ENCODE results near the gene ZIC4.
A peak's percentile ranks its signal among the peaks of the same experiment; 100 is the strongest.

Gene ZIC4

DNA sequence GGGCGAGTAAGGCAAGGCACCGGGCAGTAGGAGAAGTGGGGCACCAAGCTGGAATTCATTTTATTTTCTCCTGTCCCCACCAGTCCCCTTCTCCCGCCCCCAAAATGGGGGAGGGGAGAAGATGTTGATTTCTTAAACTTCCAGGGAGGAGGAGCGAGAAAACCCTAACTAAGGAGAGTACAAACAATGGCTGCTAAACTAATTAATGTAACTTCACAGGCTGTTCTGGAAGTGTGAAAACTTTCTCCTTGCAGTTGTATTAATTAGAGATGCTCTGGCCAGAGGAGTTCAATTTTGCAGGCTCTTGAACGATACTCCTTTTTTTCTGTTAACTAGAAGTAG is 11.5 kb downstream of the ZIC4 start:
- in situ Hi-C loops (cut with MboI; ENCODE audit: low pct_unique_long_range_greater_than_20kb, low sequenced_read_pairs) = no loop called here
- no peak for DNase-seq

DNA sequence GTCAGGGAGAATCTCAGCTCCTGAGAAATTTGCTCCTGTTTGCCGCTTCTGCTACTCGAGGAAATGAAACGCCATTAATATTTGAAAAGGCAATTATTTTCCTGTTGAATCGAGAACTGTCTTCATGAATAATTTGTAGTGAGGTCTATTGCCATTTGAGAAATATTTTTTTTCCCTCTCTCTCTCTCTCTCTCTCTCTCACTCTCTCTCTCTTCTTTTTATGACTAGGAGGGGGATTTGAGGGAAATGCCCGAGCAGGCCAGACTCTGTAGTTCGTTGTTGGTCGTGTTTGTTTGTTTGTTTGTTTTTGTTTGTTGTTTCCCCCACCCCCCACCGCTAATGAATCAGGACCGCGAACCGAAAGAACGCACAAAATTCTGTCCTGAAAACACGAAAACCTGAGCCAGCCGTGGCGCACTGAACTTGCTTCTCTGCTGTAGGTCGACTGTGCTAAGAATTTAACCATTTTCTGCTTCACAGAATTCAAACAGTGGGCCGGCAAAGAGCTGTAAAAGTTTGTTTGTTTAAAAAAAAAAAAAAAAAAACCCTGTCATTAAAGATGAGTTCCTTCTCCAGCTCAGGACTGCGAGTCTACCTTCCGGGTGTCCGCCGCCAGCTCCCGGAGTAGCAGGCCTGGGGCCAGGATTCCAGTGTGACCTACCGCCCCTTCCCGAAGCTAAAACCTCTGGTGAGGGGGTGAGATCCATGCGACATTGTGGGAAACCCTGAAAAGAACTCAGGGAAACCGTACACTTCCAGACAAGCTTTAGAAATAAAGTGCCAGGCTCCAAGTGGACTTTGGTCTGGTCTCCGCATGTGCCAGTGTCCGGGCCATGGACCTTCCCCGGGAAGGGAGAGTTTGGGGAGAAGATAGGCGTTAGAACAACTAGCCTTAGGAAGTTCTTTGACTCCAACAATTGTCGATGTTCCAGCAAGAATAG is 12.1 kb downstream of the ZIC4 start:
- in situ Hi-C loops (cut with MboI; ENCODE audit: low pct_unique_long_range_greater_than_20kb, low sequenced_read_pairs) = no loop called here

DNA sequence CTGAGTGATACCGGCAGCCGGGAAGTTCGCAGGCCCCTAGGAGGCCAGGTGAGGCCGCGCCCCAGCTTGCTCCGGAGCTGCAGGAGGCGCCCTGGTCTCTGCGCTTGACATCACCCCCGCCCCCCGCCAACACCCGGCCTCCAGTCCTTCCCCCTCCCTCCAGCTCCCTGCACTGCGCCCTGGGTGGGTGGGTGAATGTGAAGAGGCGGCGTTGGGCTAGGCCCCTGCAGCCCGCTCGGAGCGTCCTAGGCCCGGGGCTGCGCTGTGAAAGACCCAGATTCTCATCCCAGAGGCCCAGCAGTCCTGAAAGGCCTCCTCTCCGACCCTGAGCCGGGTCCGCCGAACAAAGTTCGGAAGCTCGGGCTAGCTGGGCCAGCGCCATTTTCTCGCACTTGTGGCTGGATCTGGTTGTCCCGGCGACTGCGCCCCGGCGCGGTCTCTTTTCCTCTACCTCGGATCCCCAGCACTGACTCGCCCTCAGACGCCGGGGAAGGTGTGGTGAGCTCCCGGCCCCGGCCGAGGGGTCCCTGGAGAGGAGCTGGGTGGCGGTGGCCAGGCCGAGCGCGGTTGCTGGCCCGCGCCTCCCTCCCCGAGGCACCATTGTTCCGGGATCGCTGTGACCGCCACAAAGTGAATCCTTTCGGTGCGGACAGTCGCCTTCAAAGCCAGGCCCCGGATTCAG is 12.9 kb downstream of the ZIC4 start:
- in situ Hi-C loops (cut with MboI; ENCODE audit: low pct_unique_long_range_greater_than_20kb, low sequenced_read_pairs) = no loop called here
- no peak for DNase-seq

More for the DNA sequence above, 12.1 kb downstream of the ZIC4 start:
- DNase-seq = no peak

DNA sequence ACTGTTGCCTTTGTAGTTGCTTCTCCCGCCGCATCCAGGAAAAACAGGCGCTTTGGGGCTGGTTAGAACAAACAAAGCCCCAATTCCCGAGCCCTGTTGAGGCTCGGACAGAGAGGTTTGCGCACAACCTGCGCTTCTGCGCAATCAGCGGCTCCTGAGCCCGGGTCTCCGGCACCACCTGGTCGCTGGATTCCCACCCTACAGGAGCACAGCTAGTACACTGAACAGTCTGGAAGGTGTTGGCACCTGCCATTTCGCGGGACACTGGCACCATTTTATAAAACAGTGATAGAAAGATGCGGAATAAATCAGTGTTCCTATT is 13.8 kb downstream of the ZIC4 start:
- DNase-seq = no peak
- in situ Hi-C loops (cut with MboI; ENCODE audit: low pct_unique_long_range_greater_than_20kb, low sequenced_read_pairs) = no loop called here

DNA sequence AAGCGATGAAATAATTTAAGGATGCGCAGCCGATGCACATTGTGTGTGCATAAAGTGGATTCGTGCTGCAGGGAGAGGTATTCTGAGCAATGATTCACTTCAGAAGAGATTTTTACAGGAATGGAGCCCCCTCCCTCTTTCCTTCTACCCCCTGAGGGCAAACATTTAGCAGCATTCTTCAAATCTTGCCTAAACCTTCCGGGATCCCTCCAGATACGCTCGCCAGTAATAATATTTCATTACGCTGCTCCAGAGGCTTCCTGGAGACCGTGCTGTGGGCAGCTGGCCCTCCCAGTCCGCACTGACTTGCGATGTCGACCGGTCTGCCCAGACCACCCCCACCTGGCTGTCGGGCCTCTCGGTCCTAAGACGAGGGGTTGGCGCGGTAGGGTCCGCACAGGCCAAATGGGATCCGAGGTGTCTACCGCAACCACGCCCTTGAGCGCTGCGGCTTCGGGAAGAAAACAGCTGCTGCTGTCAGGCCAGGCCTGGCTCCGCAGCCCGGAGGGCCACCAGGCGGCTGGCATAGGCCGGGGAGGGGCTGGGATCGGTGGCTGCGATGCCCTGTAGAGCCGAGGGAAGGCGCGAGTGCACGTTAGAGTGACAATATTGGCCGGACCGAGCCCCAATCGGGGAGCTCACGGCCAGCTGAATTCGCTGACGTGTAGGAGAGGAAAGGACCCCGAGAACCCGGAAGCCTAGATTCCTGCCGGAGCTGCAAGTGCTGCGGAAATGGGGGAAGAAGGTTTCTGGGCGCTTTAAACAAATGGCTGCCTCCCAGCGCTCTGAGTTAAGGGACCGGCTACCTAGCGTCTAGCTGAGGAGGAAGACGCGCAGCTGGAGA is 14.3 kb downstream of the ZIC4 start:
- in situ Hi-C loops (cut with MboI; ENCODE audit: low pct_unique_long_range_greater_than_20kb, low sequenced_read_pairs) = no loop called here
- DNase-seq = no peak

DNA sequence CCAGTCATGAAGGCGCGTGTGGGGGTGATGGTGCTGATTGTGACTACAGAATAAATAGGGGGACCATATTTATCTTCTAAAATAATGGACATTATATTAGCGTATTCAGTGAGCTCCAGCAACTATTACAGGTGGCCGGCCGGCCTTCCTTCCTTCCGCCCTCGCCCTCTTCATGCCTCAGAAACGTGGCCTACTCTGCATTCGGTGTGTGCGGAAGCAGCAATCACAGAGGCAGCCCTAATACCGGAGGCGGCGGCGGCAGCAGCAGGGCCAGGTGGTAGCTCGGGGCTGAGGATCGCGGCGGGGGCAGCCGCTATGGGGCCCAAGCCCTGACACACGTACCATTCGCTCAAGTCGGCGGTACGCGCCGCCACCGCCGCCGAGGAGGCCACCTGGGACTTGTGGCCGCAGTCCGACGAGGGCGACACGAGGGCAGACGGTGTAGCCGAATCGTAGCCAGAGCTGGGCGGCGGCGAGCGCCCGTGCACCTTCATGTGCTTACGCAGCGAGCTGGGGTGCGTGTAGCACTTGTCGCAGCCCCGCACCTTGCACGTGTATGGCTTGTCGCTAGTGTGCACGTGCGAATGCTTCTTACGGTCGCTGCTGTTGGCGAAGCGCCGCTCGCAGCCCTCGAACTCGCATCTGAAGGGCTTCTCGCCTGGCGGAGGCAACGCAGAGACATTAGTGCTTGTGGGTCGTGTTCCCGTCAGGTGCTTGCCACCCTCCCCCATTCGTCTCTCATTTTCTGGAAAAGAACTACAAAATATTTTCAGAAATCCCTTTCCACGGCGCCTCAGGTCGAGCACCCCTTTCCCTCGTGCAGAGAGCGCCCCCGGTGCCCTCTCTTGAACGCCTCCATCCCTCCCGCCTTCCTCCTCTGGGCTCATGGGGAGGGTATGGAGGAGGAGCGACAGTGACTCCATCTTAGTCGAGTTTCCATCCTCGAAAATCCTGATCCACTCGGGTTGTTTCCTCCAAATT is 15.5 kb downstream of the ZIC4 start:
- in situ Hi-C loops (cut with MboI; ENCODE audit: low pct_unique_long_range_greater_than_20kb, low sequenced_read_pairs) = no loop called here
- no peak for DNase-seq

DNA sequence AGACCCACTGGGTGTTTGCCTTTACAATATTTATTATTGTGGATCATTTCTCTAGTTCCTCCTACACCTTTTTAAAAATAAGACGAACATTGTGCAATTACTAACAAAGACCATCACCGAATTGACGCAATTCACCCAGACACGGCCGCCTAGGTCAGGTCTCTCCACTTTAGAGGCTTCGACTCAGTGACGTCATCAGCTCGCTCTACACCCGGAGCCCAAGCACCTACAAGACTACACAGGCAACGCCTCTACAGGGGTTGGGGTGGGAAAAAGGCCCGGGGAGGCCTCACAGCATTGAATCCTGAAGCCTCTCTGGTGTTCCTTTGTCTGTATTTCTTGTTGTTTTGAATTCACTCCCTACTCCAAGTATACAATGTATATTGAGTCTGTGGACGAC is 16.6 kb downstream of the ZIC4 start:
- no peak for DNase-seq
- in situ Hi-C loops (cut with MboI; ENCODE audit: low pct_unique_long_range_greater_than_20kb, low sequenced_read_pairs) = no loop called here

DNA sequence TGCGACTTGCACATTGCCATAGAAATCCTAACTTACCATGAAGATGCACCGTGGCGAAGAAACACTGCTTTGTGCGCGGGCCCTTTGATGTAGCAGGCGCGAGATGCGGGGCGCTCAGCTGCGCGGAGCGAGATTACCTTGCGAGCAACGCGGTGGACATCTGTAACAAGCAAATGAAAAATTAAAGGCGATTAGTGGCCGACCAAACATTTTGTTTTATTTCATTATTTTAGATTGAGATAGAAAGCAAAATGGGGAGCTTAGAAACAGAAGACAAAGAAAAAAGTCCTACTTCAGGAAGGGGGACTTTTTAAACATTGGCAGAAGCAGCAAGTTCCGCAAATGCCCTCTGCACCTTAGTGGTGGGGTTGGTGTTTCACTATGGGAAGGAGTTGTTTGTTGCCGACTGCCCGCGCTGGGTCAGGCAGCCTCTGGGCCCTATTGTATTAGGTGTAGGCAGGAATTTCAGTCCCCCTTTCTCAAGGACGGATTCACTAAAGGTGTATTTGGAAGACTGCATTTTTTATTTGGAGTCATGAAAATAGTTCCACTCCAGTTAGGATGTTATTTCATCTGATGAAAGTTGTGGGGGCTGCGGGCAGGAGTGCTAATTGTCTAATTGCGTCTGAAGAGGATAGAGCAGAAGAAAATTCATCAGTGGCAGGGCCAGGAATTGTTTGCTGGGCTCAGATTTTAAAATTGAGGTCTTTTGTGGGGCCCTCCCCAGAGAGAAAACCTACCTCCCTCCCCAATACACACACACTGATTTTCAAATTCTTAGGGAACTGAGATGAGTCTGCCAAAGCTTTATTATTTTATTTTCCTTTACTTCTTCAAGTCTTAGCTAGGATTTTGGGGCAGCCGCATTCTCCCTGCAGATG is 17.4 kb downstream of the ZIC4 start:
- in situ Hi-C loops (cut with MboI; ENCODE audit: low pct_unique_long_range_greater_than_20kb, low sequenced_read_pairs) = no loop called here

DNA sequence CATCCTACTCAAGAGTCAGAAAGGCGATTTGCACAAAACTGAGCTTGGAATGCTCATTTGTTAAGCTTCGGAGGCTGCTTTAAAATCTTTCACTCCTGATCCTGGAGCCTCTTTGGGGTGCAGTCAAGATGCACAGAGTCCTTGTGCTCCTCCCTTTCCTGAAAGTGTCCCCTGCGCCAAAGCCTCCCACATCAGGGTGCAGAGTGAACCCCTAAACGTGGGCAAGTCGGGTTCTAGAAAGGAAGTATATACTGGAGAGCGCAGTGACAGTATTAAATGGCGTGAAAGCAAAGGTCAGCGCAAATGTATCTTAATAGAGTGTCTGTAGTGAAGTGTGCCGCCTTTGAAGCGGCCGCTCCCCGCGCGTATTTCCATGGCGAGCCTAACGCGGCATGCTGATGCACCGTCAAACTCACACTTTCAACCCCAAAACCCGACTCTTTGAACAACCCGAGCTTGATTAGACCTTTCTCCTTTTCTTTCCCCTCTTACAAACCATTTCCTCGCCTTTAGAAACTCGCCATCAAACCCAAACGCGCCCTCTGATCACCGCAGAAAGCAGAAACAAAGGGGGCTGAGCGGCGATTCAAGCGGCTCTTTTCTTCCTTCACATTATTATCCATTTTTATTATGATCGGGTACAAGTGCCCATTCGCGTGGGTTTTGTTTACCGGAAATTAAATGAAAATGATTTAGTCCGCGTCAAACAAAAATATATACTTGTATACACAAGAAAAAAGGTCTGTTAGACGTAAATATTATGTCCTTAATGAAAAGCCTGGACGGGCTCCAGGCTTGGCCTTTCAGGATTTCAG is 18.3 kb downstream of the ZIC4 start:
- DNase-seq = no peak
- in situ Hi-C loops (cut with MboI; ENCODE audit: low pct_unique_long_range_greater_than_20kb, low sequenced_read_pairs) = no loop called here

More for the DNA sequence above, 17.4 kb downstream of the ZIC4 start:
- DNase-seq = no peak

DNA sequence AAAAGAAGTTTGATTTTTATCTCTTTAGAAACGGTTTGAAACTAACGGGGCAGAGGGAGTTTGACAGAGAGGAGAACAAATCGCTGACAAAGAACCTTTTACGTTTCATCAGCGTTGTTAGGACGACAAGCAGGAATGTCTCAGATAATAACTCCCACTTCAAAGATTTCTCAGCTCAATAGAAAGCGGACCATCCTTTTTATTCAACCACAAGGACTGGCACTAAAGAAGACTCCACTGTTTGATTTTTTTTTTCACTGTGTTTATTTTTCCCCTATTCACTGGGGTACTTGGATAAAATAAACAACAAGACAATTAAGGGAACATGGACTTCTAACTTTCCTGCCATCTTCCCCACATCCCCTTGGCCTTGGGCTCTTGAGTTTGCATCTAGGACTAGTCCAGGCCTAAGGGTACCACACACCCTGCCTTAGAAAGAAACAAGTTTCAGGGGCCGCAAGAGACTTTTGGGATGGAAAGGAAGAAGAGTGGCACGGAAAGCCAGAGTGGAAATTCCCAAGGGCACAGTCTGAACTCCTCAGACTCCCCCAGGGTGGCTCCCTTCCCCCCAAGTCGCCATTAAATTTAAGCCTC is 19.0 kb downstream of the ZIC4 start:
- DNase-seq = no peak
- in situ Hi-C loops (cut with MboI; ENCODE audit: low pct_unique_long_range_greater_than_20kb, low sequenced_read_pairs) = no loop called here

DNA sequence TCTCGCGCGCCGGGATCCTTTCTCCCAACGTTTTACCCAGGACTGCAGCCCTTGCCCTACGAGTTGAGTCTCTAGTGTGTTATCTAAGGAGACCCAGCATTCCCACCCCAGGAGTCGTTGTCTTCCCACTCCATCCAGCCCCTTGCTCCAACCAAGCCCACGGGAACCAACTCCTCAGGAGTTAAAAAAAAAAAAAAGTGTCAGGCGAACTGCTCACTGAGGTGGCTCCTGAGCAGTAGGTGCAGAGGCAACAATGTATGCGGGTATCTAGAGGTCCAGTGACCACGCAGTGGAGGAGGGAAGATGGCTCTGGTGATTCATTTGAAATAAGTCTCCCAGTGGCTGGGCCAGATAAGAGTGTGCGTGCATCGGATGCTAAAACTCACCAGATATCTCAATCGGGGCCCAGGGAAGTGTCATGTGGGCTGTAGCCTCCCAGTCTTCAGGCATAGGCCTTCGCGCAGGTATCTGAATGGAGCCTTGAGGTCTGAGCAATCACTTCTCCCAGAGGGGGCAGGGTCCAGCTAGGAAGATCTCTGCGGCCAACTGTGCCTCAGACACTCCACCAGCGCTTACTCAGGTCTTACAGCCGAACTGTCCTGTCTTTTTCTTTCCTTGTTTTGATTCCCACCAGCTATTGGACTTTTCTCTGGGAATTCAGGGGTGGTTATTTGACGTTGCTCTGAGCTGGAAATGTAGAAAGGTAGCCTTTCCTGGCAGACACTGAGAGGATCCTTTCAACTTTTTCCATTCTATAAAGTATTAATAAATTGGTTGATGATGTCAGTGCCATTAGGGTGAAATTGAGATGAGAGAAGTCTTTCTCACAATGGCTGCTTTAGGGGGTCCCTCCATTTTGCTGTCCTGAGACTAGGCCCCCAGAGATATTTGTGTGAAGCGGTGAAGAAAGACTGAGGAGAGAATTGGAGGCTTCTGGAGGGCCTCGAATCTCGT is 21.0 kb downstream of the ZIC4 start:
- in situ Hi-C loops (cut with MboI; ENCODE audit: low pct_unique_long_range_greater_than_20kb, low sequenced_read_pairs) = no loop called here
- no peak for DNase-seq

DNA sequence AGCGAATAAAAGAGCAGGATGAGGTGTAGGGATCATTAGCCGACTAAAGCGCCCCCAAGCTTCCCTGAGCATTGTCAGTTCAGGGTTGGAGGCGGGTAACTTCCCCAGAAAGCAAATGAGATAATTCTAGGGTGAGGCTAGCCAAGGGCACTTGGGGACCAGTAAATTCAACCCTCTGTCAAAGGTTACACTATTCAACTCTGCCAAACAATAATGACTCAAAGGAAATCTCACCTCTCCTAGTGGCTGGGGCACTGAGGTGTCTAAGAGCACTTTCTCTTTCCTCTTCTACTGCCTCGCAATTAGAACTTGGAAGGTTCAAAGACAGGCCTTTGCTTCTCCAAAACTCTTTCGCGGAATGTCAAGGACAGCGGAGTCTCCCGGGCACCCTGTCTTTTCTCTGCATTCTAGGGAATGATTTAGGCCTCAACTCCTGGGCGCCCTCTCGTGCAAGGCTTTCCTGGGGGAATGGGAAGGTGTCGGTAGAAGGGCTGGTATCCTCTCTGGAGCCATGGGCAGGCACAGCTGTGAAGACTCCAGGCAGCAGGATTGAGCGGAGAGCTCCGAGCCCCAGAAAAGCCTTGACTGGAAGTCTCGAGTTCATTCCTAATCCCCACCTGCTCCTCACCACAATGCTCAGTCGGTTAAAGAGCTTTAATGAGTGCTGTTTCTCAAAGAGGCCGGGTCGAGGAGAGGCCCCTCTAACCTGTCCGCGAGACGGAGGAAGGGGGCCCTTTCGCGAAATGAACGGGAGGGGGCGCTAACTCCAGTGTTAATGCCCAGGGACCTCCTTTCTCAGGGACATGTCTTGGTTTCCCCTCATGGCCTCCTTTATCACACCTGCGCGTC is 21.9 kb downstream of the ZIC4 start:
- in situ Hi-C loops (cut with MboI; ENCODE audit: low pct_unique_long_range_greater_than_20kb, low sequenced_read_pairs) = no loop called here

DNA sequence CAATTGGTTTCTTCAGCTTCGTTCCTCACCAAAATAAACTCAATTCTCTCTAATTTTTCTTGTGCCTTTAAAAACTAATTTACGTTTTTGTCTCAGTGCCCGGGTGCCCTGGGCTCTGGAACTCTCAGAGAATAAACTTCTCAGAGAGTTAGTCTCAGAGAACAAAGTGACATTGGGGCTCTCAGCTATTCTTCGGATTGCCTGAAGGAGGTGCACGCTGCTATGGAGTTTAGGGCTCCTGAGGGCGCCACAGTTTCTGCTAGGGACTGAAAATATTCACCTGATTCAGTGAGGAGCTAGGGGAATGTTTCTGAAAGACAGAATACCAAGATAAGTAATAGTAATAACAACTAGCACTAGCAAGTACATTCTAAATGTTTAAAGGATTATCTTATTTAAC is 22.7 kb downstream of the ZIC4 start:
- in situ Hi-C loops (cut with MboI; ENCODE audit: low pct_unique_long_range_greater_than_20kb, low sequenced_read_pairs) = no loop called here
- DNase-seq = no peak

More for the DNA sequence above, 21.9 kb downstream of the ZIC4 start:
- peak; percentile 27 for DNase-seq

DNA sequence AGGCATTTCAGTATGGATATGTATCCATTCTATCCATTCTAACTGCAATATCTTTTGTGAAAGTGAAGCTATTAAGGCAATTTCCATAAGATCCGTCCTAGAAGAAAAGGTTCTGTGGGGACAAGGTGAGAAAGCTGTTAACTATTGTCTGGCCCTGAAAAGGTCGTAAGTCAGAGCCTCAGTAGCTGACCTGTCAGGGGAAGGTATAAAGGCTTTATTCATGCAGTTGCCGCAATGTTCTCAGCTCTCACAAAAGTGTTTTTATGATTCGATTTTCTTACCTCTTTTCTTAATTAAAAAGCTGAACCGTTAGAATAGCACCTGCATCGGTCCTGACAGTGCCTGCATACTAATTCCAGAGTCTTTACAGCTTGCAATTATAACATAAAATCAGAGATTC is 24.7 kb downstream of the ZIC4 start:
- in situ Hi-C loops (cut with MboI; ENCODE audit: low pct_unique_long_range_greater_than_20kb, low sequenced_read_pairs) = no loop called here
- no peak for DNase-seq

DNA sequence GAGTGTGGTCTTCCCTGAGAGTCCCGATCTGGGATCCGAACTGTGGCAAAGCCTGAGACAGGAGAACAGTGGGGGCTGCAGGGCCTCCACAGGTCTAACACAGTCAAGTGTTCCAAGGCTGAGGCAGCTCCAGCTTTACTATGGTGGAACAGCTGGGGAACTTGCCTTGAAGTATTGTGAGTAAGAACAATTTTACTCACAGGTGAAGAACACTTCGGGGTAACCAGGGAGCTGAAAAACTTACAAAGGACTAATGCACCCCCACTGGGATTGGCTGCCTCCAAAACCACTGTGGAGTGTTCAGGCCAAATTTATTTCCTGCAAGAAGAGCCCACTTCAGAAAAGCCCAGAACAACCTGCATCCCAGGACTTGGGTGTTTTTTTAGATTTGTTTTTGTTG is 25.4 kb downstream of the ZIC4 start:
- DNase-seq = no peak
- in situ Hi-C loops (cut with MboI; ENCODE audit: low pct_unique_long_range_greater_than_20kb, low sequenced_read_pairs) = no loop called here
